Globus pallidus (tissue), 1 donor: Measurements from ENCODE around the gene MACROD2.

Experiments used
- DNase-seq: peaks from one replicate; pipeline ENCODE4 v3.0.0-alpha.2; 2015; ENCODE audit warnings: low spot score

Gene MACROD2

DNA sequence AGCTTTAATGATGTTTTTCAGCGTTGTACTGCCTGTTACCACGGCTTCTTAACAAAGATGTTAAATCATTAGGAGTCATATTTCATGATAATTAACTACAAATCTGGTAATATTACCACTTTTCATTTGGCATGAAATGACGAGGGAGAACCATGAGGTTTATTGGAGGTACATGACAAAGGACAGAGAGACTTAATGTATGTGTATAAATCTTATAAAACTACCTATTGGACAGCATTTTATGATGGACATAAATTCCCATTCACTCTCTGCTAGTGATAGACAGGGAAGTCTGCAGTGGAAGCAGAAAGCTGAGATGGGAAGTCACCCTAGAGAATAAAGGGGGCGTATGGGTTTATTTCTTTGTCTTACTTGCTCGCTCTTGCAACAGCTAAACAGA, 1292.0 kb downstream of the MACROD2 start:
- no peak for DNase-seq

DNA sequence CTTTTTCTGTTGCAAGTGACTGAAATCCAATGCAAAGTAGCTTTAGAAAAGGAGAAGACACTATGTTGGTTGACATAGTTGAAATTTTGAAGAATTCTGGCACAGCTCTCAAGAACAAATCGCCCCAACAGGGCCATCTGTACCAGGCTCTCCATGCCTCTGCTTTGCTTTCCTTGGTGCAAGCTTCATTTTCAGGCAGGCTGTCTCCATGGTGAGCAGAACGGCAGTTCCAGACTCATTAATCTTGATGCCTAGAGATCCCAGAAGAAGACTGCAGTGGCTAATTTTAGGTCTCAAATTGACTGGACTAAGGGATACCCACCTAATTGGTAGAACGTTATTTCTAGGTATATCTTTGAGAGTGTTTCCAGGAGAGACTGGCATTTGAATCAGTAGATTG, 1292.8 kb downstream of the MACROD2 start:
- no peak for DNase-seq

DNA sequence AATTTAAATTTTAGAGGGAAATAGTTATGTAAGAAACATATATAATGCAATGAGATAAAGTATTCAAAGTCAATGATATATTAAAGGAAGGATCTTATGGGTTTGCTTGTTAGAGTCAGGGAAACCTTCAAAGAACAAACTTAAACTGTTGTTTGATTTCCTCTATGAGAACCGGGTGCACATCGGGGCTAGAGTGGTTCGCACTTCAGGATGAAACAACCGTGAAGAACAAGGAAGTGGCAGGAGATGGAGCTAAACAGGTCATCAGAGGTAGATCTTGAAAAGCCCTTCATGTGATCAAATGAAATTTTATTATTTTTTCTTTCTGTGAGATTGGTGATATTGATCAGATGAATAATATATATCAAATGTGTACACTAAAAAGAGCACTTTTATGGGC, 1294.0 kb downstream of the MACROD2 start:
- no peak for DNase-seq

DNA sequence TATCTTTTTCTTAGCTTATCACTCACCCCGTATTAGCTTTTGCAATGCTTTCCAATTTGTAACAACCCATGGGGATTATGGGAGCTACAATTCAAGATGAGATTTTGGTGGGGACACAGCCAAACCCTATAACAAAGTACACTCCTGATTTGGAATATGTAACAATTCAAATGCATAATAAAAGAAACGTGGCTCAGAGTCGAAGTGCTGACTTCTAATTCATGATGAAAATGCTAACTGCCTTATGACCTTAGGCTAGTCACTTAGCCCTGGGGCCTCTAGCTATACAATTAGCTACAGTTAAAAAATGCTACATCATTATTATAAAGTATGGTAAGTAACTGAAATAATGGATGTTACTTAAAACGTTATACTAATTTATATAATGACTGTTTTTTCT, 1297.1 kb downstream of the MACROD2 start:
- no peak for DNase-seq

DNA sequence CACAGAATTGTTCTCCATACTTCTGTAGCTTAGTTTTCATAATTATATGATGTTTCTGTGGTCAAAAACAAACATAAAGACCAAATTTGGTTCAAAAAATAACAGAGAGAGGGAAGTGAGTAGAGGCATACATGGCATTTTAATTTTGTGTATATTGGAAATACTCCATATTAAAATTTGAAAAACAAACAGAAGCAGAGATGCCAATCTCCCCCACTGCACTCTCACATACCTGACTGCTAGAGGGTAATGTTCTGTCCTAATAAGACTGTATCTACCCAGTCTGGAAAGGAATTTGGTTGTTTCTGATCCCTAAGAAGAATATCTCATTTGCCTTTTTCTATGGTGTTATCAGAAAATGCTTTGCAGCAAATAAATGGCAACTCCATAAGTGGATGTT, 1301.1 kb downstream of the MACROD2 start:
- no peak for DNase-seq

DNA sequence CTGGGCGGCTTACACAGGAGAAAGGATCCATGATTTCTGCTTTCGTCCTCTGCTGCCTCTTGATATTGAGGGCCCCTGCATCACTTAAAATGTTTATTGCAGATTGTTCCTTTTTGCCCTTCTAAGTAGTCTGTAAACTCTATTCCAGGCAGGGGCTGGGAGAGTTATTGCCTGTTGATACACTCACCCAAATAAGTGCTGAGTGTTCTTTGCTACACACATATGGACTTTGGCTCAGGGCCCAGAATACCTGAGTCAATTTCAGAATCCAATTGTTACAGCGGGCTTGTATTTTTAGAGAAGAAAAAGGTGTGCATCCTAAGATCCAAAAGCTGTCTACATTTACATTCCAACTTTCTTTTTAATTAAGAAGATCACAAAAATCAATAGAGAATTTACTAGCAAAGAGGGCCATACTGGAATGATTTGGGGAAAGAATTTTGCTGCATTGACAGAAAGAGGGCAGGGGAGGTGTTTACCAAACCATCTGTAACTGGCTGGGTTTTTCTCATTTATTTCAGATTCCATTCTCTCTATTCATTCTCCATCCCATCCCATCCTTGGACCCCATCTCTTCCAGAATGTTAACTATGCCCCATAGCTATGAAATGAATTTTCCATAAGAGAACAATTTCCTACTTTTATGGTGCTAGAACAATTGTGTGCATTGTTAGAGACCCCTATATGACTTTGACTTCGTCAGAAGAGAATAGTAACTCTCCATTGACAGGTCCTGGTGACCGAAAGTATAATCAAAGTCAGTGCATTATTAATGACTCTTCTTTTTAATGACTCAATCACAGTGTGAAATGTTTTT, 1302.0 kb downstream of the MACROD2 start:
- DNase-seq, result no peak

DNA sequence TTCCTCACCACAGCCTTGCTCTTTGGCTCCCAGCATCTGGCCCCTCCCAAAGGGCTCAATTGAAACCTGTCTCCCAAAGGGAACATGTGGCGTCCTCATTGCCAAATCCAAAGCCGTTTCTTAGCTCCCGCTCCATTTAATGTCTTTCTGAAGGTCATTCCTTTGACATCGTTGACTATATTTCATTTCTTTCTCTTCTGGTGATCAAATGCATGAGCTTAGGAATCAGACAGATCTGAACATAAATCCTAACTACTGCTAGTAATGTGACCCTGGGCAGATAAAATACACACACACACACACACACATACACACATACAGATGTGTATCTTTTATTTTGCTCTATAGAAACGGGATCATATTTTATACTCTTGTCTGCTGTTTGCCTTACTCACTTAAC, 1306.8 kb downstream of the MACROD2 start:
- no peak for DNase-seq

DNA sequence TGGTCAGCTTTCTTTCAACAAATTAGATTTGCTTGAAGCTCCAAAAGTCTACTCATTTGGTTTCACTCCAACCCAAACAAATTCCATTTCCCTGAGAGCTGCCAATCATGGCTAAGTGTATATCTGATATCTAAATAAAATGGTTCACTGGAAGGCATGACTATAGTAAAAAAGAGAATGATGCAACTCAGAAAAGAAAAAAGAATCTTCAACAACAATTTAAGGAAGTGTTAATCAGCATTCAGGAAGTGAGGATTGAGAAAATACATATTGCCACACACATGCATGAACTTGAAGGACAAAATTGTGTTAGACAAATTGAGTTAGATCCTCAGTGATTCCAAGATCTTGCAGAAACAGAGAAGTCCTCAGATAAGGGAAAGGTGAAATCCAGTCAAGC, 1315.0 kb downstream of the MACROD2 start:
- no peak for DNase-seq

DNA sequence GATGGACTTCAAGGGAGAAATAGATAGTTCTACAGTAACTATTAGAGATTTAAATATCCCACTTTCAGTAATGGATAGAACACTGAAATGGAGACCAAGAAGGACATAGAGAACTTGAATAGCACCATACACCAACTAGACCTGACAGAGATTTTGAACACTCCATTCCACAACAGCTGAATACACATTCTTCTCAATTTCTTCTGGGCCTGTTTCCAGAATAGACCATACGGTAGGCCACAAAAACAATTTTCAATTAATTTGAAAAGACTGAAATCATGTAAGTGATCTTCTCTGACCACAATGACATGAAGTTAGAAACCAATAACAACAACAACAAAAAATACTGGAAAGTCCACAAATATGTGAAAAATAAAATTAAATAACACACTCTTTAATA, 1321.2 kb downstream of the MACROD2 start:
- DNase-seq, result no peak

DNA sequence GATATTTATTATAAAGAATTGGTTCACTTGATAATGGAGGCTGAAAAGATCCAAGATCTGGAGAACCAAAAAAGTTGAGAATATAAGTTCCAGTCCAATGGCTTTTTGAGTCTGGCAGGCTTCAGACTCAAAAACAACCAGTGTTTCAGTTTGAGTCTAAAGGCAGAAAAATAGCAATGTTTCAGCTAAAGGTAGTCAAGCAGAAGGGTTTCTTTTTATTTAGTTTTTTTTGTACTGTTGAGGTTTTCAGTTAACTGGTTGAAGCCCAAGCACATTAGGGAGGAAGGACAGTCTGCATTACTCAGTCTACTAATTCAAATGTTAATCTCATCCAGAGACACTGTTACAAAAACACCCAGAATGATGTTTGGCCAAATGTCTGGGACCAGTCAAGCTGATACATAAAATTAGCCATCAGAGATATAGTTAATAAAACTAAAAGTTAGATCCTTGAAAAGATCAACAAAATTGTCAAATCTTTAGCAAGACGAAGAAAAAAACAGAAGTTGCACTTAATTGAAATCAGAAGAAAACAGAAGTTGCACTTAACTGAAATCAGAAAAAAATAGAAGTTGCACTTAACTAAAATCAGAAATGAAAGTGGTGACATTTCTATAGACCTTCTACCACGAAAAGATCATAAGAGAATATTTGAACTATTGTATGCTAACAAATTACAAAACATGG, 1322.4 kb downstream of the MACROD2 start:
- DNase-seq, result no peak

DNA sequence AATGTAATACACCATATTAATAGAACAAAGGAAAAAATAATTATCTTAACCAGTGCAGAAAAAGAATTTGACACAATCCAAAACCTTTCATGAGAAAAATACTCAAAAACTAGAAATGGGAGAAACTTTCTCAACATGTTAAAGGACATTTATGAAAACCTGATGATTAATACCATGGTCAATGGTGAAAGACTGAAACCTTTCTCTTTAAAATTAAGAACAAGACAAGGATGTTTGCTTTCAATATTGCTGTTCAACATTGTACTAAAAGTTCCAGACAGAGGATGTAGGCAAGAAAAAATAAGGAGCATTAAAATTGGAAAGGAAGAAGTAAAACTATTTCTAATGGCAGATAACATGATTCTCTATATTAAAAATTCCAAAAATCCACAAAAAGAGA, 1323.4 kb downstream of the MACROD2 start:
- no peak for DNase-seq

DNA sequence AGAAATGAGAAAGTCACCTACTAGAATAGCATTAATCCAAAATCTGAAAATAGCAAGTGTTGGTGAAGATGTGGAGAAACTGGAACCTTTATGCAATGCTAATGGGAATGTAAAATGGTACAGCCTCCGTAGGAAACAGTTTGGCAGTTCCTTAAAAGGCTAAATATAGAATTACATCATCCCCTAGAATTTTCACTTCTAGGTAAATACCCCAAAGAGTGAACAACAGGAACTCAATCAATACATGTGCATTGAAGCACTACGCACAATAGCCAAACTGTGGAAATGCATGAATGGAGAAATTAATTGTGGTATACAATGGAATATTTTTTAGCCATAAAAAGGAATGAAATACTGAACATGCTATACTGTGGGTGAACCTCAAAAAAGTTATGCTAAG, 1324.1 kb downstream of the MACROD2 start:
- no peak for DNase-seq

DNA sequence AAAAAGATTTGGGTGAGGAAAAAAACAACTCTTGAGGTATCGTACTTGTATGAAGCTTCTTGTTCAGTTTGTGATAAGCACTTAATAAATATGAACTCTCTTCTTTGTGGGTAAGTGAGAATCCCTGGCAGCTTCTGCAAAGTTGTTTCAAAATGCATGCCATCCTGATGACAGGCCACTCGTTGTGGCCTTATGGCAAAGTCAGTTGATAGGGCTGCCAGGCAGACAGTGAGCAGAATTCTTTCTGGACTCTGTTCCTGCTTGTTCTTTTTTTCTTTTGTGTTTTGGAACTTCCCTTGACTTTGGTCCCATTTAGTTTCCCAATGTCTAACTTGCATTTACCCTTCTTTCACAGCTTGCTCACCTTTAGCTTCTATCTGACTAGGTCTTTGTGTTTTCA, 1325.6 kb downstream of the MACROD2 start:
- no peak for DNase-seq

DNA sequence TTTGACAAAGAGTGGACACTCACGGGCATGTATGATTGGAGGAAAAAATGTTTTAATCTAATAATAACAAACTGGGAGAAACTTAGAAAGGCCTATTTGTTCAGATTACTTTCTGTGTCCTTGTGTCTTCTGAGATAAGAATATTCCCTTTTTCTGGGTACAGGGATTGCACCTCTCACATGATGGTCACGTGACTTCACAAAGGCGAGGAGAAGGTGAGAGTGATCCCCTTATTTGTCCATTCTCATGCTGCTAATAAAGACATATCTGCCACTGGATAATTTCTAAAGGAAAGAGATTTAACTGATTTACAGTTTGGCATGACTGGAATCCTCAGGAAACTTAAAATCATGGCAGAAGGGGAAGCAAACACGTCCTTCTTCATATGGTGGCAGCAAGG, 1331.8 kb downstream of the MACROD2 start:
- DNase-seq, result no peak

DNA sequence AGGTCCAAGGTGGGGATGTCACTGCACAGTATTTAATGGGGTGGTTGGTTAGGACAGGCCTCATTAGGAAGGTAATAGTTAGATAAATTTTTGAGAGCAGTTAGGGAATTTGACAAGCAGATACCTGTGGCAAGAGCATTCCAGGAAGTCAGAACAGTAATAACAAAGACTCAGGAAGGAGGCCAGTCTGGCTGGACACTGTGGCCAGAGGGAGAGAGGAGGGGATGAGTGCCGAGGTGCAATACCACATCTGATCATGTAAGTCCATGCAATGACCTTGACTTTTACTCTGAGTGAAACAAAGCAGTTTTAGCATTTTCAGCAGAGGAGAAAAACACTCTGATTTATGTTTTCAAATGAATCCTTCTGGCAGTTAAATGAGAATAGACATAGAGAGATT, 1332.8 kb downstream of the MACROD2 start:
- DNase-seq, result no peak

DNA sequence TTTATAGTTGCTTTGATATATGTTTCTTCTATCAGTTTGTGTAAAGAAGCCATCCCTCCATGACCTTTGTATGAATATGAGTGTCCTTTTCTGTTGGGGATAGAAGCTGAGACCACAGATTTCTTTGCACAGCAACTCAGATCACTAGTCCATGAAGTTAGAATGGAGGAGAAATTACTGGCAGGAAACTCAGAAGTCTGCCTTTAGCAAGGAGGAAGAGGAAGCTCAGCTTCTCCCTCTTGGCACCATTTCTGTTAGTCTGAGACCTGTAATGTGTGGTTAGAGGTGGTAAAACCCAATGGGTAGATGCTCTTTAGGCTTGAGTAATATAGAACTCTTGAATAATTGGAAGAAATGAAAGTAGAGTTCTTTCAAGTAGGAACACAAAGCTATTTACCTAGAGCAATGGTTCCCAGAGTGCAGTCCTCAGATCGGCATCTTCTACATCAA, 1337.4 kb downstream of the MACROD2 start:
- no peak for DNase-seq

DNA sequence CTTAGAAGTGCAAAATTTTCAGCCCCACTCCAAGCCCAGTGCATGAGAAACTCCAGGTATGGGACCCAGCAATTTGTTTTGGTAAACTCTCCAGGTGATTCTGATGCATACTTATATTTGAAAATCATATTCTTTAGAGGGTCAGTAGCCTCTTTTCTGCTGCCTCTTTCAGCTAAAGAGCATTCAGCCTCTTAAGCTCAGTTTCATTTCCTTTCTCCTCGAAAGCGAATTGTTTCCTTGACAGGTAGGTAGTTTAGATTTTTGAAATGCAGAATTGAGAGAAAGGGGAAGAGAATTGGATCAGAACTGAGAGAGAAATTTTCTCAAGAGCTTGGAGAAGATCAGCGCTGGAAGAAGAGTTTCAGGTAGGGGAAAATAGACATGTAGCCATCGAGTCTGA, 1337.9 kb downstream of the MACROD2 start:
- DNase-seq, result no peak

DNA sequence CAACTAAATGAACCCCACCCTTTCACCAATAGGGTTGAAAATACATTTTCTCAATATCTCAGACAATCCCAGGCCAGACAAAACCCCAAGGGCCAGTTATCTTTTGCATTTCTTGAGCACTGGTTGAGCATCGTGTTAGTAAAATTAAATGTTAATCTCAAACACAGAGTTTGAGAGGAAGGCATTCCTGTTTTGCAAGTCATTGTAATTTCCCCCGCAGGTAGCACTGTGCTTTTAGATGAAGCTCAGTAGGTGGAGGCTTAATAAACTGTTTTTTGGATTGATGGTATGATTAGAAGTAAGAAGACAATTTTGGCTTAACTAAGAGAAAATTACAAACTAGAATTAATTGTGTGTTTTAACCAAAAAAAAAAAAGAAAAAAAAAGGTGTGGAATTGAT, 1340.7 kb downstream of the MACROD2 start:
- DNase-seq, result no peak

DNA sequence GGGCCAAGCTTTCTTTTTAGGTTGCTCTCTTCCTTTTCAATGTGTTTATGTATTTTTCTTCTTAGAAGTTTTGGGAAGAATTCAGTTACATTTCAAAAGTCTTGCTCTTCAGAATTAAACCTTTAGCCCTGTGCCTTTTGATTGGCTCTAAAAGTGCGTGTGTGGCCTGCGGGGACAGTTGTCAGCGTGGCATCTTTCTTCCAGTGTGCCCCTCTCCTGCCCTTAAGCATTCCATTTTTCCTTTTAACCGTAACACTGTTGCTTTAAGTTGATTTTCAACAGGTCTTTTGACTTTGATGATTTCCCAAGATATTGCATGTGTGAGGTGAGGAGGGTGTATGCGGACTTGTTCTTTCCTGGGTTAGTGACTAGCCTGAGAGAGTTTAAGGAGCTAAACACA, 1341.2 kb downstream of the MACROD2 start:
- no peak for DNase-seq

DNA sequence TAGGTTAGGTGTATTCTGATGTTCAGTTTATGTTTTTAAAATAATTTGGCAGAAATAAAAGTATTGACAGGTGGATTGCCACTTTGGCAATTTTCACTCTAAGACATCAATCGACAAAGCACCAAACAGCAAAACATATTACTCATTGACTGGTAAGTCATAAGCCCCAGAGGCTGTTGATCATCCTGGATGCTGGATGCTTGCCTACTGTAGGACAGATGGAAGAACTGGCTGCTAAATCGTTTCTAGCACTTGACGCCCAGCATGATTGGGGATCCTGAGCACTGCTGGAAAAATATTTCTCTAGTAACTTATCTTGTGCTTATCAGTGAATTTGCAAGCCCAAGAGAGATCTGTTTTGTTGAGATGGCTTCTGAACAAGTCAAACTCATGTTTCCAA, 1343.9 kb downstream of the MACROD2 start:
- no peak for DNase-seq

DNA sequence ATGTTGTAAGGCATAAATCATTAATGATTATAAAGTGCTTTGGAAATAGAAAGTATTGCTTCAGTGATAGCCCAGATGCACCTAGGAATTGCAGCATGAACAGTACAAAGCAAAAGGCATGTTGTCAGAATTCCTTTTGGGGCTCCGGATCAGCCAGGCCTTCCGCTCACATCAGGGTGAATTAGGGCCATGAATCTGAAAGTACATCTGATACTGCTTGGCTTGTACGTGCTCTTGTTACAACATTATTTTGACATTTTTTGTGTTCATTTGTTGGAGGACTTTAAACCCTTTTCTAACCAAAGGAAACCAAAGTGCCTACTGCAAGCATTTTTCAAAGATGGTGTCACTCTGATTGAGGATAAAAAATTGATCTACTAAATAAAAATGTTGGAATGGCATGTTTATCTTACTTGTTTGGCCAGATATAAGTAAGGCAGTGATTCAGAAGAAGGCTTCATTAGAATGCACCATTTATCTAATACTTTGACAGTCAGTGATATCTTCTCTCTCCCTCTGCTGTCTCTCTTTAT, 1347.7 kb downstream of the MACROD2 start:
- no peak for DNase-seq

DNA sequence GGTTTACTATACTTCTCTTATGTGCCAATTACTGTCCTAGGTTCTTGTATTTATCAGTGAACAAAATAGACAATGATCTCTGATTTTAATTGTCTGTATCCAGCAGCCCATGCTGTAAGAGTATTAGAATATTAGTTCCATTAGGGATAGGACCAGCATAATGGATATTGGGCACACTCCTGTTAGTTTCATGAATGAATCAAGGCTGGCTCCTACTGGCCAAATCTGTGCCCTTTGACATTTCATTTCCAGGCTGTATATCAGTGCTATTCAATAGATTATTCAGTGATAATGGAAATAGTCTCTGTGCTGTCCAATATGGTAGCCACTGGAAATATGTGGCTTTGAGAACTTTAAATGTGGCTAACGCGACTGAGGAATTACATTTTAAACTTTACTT, 1350.0 kb downstream of the MACROD2 start:
- no peak for DNase-seq

DNA sequence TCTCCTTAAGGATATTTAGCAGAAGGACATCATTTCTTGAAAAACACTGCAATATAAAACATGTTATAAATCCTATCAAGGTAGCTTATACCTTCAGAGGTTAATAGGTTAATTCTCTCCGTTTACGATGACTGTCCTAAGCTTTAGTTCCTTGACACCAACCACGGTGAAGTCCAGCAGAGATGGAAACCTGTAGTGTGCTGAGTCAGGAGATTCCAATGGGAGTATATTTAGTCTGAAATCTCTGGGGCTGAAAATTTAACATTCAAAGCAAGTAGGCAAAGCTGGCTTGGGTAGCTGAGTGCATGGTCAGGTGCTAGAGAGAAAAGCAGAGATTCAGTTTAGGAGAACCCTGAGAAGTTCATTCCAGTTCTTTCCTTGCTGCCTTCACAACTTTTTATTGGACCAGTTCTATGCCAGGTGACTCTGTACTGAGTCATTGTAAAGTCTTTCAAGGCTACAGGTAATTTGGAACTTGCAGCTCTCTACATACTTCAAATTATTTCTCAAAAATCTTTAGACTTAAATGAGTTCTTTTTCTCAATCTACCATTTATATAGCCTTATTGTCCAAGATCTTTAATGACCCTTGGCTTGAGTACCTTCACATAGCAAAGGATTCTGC, 1351.5 kb downstream of the MACROD2 start:
- no peak for DNase-seq
